Lower leg skin (tissue), 4 donors: ENCODE measurements around the gene ABRACL. TPM values are rescaled to one million over a fixed set of nuclear protein-coding genes. Genes with fewer than 3 reads are reported as not detected.

Source experiments
- DNase-seq, 2 donors: peaks; one replicate each; pipeline ENCODE4 v3.0.0-alpha.2; 2019; ENCODE audit warnings: low spot score in 2 of 2
- H3K4me3 ChIP-seq: fragments of 200-600 bp; sonication (generic); 2 replicates; pipeline ENCODE4 v1.5.1; 2017; ENCODE audit warnings: mild to moderate bottlenecking, low read depth; ENCODE audit not compliant: poor library complexity, severe bottlenecking
- POLR2A ChIP-seq, 2 donors: fragments of 450-650 bp; IDR thresholded peaks; one replicate each; pipeline ENCODE4 v1.6.1; 2016 to 2017; ENCODE audit warnings: antibody characterized with exemption in 2 of 2, mild to moderate bottlenecking in 1 of 2, moderate library complexity in 1 of 2
- WGBS, 2 donors: methylation state at CpG; one replicate each; pipeline ENCODE4 v1.1.5; 2018; 5-methylcytosine and 5-hydroxymethylcytosine counted together
- intact Hi-C: fragments of 100-400 bp; cut with DNase I; formaldehyde crosslinking; loops from one replicate; pipeline ENCODE4 v1.15.0; 2023; ENCODE audit warnings: low total_unique reads
- total RNA-seq, 4 donors: library from RNA; depleted of rRNA; stranded (reverse); fragments of >200 nt; gene quantifications; one replicate each; pipeline ENCODE4 v1.1.0, GENCODE V29; 2016
- TF ChIP-seq, protein P1 (sequence below), 3 donors: fragments of 450-650 bp; IDR thresholded peaks; one replicate each; pipeline ENCODE4 v1.5.1; 2016; ENCODE audit warnings: antibody characterized with exemption in 3 of 3, mild to moderate bottlenecking in 3 of 3, moderate library complexity in 2 of 3

Gene ABRACL
- total RNA-seq, 4 donors from 2014 or later = 8.8 to 23.0 (median 12.2) TPM

DNA sequence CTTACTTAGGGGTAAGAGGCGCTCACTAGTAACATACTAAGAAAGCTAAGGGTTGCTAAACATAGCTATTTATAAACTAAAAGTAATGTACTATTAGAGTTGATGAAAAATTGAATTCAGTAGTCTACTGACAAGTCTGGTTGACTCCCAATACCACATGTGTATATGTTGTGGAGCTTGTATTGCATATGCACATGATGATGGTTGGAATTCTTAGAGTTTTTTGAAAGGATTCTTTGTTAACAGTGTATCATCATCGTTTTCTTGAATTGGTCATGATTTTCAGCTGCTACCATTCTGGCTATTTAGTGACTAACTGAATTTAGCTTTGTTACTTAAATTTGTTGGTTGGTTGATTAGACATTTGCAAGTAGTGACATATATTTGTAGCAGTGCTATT lies 27.2 kb downstream of the ABRACL start:
- 88 to 96% methylated on average over 2 of the region's 2 CpGs for WGBS, 2 donors
- no peak overlapping the region for H3K4me3 ChIP-seq
- TF ChIP-seq, protein P1, sequence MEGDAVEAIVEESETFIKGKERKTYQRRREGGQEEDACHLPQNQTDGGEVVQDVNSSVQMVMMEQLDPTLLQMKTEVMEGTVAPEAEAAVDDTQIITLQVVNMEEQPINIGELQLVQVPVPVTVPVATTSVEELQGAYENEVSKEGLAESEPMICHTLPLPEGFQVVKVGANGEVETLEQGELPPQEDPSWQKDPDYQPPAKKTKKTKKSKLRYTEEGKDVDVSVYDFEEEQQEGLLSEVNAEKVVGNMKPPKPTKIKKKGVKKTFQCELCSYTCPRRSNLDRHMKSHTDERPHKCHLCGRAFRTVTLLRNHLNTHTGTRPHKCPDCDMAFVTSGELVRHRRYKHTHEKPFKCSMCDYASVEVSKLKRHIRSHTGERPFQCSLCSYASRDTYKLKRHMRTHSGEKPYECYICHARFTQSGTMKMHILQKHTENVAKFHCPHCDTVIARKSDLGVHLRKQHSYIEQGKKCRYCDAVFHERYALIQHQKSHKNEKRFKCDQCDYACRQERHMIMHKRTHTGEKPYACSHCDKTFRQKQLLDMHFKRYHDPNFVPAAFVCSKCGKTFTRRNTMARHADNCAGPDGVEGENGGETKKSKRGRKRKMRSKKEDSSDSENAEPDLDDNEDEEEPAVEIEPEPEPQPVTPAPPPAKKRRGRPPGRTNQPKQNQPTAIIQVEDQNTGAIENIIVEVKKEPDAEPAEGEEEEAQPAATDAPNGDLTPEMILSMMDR (IDR thresholded peaks at IDR 0.05) = no peak
- no peak for TF ChIP-seq POLR2A (IDR thresholded peaks at IDR 0.05)
- no peak for DNase-seq
- intact Hi-C loops = no loop called here

DNA sequence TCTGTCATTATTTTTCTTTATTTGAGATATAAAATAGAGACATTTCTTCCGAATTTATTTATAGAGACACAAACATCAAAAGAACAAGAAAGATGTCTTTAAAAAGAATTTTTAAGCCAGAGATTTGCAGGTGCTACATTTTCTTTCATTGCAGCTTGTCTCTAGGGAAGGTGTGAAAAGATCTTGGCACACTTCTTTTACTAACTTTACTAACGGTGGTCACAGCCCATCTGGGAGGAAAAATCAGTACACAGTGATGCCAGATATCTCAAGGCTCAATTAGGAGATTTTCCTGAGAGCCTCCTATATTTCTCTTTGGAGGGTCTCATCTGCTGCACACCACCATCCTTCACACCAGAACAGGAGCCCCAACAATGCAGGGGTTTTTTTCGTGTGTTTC lies 29.5 kb downstream of the ABRACL start:
- TF ChIP-seq, protein P1 (IDR thresholded peaks at IDR 0.05) = no peak
- TF ChIP-seq POLR2A (IDR thresholded peaks at IDR 0.05) = no peak
- no peak overlapping the region for H3K4me3 ChIP-seq
- intact Hi-C loops = no loop called here
- 78 to 80% methylated on average over 3 of the region's 3 CpGs for WGBS, 2 donors
- no peak for DNase-seq

DNA sequence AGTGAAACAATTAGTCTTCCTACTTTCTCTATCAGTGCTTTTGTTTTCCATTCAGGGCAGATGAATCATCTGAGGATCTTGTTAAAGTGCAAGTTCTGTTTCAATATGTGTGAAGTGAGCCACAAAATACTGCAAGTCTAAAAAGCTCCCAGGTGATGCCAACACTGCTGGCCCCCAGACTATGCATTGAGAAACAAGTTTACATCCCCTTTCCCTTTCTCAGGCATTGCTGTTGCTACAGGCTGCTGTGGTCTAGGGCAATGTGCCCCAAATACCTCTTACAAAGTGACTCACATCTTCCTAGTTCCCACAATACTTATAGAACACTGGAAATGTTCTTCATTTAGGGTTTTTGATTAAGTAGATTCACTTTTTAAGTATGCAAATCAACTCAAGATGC lies 31.8 kb downstream of the ABRACL start:
- intact Hi-C loops = no loop called here
- no peak overlapping the region for H3K4me3 ChIP-seq
- no peak for DNase-seq
- TF ChIP-seq, protein P1 (IDR thresholded peaks at IDR 0.05) = no peak
- no peak for TF ChIP-seq POLR2A (IDR thresholded peaks at IDR 0.05)

DNA sequence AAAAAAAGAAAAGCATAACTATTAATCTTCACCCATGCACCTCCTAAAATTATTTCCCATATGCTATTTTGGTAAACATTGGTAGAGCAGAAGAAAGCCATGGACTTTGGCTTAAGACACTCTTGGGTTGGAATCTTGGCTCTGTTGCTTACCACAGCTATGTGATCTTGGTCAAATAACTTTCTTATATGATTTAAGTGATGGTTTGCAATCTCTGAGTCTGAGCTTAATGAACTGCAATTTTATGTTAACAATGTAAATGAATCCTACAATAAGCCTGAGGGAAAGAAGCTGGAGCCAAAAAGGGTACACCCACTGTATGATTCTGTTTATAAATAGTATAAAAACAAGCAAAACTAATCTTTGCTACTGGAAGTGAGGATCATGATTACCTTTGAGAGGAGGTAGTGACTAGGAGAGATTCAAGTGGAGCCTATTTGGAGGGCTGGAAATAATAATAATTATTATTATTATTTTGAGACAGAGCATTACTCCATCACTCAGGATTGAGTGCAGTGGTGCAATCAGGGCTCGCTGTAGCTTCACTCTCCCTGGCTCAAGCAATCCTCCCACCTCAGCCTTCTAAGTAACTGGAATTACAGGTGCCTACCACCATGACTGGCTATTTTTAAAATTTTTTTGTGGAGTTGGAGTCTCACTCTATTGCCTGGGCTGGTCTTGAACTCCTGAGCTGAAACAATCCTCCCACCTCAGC lies 34.5 kb downstream of the ABRACL start:
- 67 to 73% methylated on average over 1 of the region's 1 CpG for WGBS, 2 donors
- intact Hi-C loops = no loop called here
- H3K4me3 ChIP-seq = no peak overlapping the region
- TF ChIP-seq, protein P1 (IDR thresholded peaks at IDR 0.05) = no peak
- TF ChIP-seq POLR2A (IDR thresholded peaks at IDR 0.05) = no peak
- DNase-seq = no peak

DNA sequence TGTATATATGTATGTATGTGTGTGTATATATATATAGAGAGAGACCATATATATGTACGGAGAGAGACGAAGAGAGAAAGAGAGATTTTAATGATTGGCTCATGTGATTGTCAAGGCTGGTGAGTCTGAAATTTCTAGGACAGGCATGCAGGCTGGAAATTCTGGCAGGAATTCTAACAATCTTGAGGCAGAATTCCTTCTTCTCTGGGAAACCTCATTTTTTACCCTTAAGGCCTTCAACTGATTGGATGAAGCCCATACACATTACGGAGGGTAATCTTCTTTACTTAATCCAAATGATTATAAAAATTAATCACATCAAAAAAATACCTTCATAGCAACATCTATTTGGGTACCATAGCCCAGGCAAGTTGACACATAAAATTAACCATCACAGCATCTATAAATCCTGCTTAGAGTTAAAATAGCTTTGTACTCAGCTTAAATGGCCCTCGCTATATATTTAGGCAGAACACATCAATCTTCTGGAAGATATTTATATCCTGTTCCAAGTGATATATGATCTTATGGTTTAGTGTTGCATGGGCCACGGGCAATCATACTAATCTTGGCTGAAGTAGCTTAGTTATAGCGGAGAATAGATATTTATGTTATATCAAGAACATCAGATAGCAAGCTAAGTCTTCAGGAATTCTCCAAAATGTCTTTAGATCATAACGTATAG lies 36.6 kb downstream of the ABRACL start:
- WGBS, 2 donors = 50 to 54% methylated on average over 7 of the region's 7 CpGs
- no peak overlapping the region for H3K4me3 ChIP-seq
- TF ChIP-seq, protein P1 (IDR thresholded peaks at IDR 0.05) = no peak
- no peak for TF ChIP-seq POLR2A (IDR thresholded peaks at IDR 0.05)
- no peak for DNase-seq
- intact Hi-C loops = no loop called here
